HG03060 (cell line): Measurements from ENCODE around the gene ART4.
A peak's percentile ranks its signal among the peaks of the same experiment; 100 is the strongest.

Source experiments
- ATAC-seq: cut with Tn5 transposase; IDR thresholded peaks from one replicate; pipeline ENCODE4 v1.9.1; 2021; ENCODE audit warnings: low read depth, moderate number of reproducible peaks; ENCODE audit not compliant: unreplicated experiment

The ART4 gene

GRCh38 chr12:14843425-14843887 lies at the start of gene ART4:
Gene ART4 (minus strand): TSS chr12:14843526. CDS start chr12:14843113, 413 bp downstream.
- no peak for ATAC-seq

GRCh38 chr12:14892726-14893505 lies 49.6 kb upstream of the ART4 start:
- no peak for ATAC-seq

GRCh38 chr12:14890701-14891100 lies 47.4 kb upstream of the ART4 start:
- ATAC-seq = no peak

GRCh38 chr12:14886271-14886670 lies 42.9 kb upstream of the ART4 start:
- ATAC-seq = no peak

GRCh38 chr12:14885718-14886221 lies 42.4 kb upstream of the ART4 start, which contains the start of gene MGP:
Gene MGP (minus strand): TSS chr12:14885854. CDS start chr12:14885791, 63 bp downstream.
- no peak for ATAC-seq

- ATAC-seq = peak; percentile 90
These were observed 41.1 kb upstream of the ART4 start for GRCh38 chr12:14884458-14884878.

GRCh38 chr12:14883686-14884085 lies 40.4 kb upstream of the ART4 start:
- no peak for ATAC-seq

- ATAC-seq = no peak
These were observed 37.6 kb upstream of the ART4 start for GRCh38 chr12:14880890-14881453.

GRCh38 chr12:14879222-14879933 lies 36.1 kb upstream of the ART4 start:
- ATAC-seq = no peak

- no peak for ATAC-seq
These were observed 35.2 kb upstream of the ART4 start for GRCh38 chr12:14878488-14878887.

- no peak for ATAC-seq
These were observed 33.5 kb upstream of the ART4 start for GRCh38 chr12:14876833-14877232.

- ATAC-seq = no peak
These were observed 31.6 kb upstream of the ART4 start for GRCh38 chr12:14874882-14875281.

- ATAC-seq = no peak
These were observed 30.3 kb upstream of the ART4 start for GRCh38 chr12:14873440-14874185.

- ATAC-seq = no peak
These were observed 28.6 kb upstream of the ART4 start for GRCh38 chr12:14871886-14872285.

GRCh38 chr12:14871247-14871646 lies 27.9 kb upstream of the ART4 start:
- no peak for ATAC-seq

GRCh38 chr12:14868916-14869506 lies 25.7 kb upstream of the ART4 start:
- ATAC-seq = no peak

- ATAC-seq = no peak
These were observed 17.2 kb upstream of the ART4 start for GRCh38 chr12:14860490-14860889.

GRCh38 chr12:14858513-14858912 lies 15.2 kb upstream of the ART4 start:
- no peak for ATAC-seq

- ATAC-seq = no peak
These were observed 11.4 kb upstream of the ART4 start for GRCh38 chr12:14854586-14855183.

- ATAC-seq = no peak
These were observed 10.6 kb upstream of the ART4 start for GRCh38 chr12:14853961-14854360.
